Activated CD8-positive, alpha-beta memory T cell treated with anti-CD3 and anti-CD28 coated beads, Interleukin-2, amount 50 U/mL, for 4 hours (primary cell): ENCODE measurements around the gene ELMOD3.
"Not testable (repeated sequence)": the region's sequence is repeated elsewhere in the genome, so short reads cannot be mapped to it uniquely, and the experiment has no call there.

ENCODE experiments used
- DNase-seq: peaks from one replicate; pipeline ENCODE4 v3.0.0-alpha.2; 2020

ELMOD3 gene

GRCh38 chr2:85377083-85377482 is 22.5 kb downstream of the ELMOD3 start:
- DNase-seq: no peak

- DNase-seq: no peak
These were observed 23.7 kb downstream of the ELMOD3 start for GRCh38 chr2:85378257-85378656.

GRCh38 chr2:85380048-85380447 is 25.5 kb downstream of the ELMOD3 start:
- no peak for DNase-seq

- not testable (repeated sequence) for DNase-seq
These were observed 28.6 kb downstream of the ELMOD3 start for GRCh38 chr2:85383151-85383550.

GRCh38 chr2:85383850-85384249 is 29.3 kb downstream of the ELMOD3 start:
- DNase-seq: no peak

GRCh38 chr2:85385746-85386145 is 31.2 kb downstream of the ELMOD3 start:
- no peak for DNase-seq

GRCh38 chr2:85387754-85388153 is 33.2 kb downstream of the ELMOD3 start:
- DNase-seq: no peak

GRCh38 chr2:85388878-85389538 is 34.4 kb downstream of the ELMOD3 start:
- DNase-seq: no peak

GRCh38 chr2:85390941-85391669 is 36.5 kb downstream of the ELMOD3 start:
- DNase-seq: peak; percentile 80

- no peak for DNase-seq
These were observed 39.3 kb downstream of the ELMOD3 start for GRCh38 chr2:85393836-85394235.

- DNase-seq: no peak
These were observed 39.7 kb downstream of the ELMOD3 start for GRCh38 chr2:85394261-85394681.

- DNase-seq: no peak
These were observed 40.4 kb downstream of the ELMOD3 start for GRCh38 chr2:85394976-85395375.

GRCh38 chr2:85395912-85396475 is 41.4 kb downstream of the ELMOD3 start:
- no peak for DNase-seq

GRCh38 chr2:85396531-85397470 is 42.2 kb downstream of the ELMOD3 start:
- DNase-seq: no peak

GRCh38 chr2:85397925-85398331 is 43.4 kb downstream of the ELMOD3 start:
- DNase-seq: no peak

- DNase-seq: no peak
These were observed 44.0 kb downstream of the ELMOD3 start for GRCh38 chr2:85398426-85399182.

GRCh38 chr2:85399183-85399455 is 44.5 kb downstream of the ELMOD3 start:
- no peak for DNase-seq

- no peak for DNase-seq
These were observed 45.5 kb downstream of the ELMOD3 start for GRCh38 chr2:85400023-85400422.

- DNase-seq: no peak
These were observed 46.2 kb downstream of the ELMOD3 start for GRCh38 chr2:85400541-85401463.

- DNase-seq: no peak
These were observed 46.9 kb downstream of the ELMOD3 start for GRCh38 chr2:85401464-85401805.

GRCh38 chr2:85401844-85402243 is 47.3 kb downstream of the ELMOD3 start:
- no peak for DNase-seq
